ENCODE measurements around the gene RFPL2.
"Not testable (repeated sequence)": the region's sequence is repeated elsewhere in the genome, so short reads cannot be mapped to it uniquely, and the experiment has no call there.

RFPL2 gene

DNA sequence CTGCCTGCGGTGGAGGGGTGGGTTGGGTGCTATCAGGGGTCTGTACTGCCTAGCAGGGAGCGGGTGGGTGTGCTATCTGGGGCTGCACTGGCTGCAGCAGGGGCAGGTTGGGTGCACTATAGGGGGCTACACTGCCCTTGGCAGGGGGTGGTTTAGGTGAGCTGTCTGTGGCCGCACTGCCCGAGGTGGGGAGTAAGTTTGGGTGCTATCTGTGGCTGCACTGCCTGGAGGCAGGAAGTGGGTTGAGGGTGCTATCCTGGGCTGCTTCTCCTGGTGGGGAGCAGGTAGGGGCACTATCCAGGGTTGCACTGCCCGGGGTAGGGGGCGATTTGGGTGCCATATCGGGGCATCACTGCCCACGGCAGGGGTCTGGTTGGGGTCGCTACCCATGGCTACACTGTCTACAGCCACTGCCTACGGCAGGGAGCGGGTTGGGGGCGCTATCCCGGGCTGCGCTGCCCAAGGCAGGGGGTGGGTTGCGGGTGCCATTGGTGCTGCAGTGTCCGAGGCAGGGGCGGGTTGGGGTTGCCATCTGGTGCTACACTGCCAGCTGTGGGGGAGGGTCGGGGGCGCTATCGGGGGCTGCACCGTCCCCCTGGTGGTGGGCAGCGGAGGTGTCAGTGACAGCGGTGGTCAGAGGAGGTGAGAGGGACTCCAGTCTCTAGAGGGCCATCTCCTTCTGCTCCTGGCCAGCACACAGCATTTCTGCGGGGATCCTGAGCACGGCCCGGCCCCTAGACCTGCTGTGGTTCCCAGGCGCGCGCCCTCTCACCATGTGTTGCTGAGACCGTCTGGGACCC is 1.3 kb upstream of the RFPL2 start:
- DNase-seq, result peak in 1 of 2 experiments; percentile 23

GRCh38 chr22:32204040-32204855 is 625 bp downstream of the RFPL2 start:
- peak; percentile 77 to 83 for DNase-seq

DNA sequence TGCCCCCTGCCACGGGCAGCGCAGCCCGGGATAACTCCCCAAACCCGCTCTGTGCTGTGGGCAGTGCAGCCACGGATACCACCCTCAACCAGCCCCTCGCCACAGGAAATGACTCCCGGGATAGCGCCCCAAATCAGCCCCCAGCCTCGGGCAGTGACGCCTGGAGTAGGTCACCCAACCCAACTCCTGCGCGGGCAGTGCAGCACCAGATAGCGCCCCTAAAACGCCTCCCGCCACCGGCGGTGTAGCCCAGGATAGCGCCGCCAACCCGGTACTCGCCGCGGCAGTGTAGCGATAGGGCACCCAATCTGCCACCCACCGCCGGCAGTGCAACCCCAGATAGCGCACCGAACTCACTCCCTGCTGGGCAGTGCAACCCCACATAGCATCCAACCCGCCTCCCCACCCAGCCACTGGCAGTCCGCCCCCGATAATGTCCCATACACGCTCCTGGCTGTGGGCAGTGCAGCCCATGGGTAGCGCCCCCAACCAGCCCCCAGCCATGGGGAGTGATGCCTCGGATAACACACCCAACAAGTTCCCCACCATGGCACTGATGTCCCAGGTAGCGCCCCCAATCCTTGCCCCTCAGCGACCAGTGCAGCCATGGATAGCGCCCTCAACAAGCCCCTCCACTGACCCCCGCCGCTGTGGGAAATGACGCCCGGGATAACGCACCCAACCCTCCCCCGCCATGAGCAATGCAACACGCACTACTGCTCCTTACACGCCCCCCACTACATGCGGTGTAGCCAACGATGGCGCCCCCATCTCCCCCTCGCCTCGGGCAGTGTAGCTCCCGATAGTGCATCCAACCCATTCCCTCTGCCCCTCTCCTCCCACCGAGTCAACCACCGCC is 1.5 kb downstream of the RFPL2 start:
- peak in 1 of 2 experiments; percentile 26 for DNase-seq

GRCh38 chr22:32202539-32203180 is 2.2 kb downstream of the RFPL2 start:
- DNase-seq, result peak; percentile 17 to 67

DNA sequence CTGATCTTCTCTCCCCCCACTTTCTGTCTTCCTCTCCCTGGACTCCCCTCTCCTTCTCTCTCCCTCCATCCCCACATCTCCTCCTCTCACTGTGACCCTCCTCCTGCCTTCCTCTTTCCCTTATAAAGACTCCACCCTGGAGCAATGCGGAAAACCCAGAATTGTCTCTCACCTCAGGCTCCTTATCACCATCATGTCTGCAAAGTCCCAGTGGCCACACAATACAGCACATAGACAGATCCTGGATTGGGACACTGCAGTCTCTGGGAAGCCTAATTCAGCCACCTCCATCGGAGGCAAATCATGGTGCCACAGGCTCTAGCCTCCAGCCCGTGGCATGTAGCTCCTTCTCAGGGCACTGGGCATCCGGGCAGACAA is 2.7 kb downstream of the RFPL2 start:
- DNase-seq, result no peak

GRCh38 chr22:32200752-32201151 is 4.1 kb downstream of the RFPL2 start:
- DNase-seq, result no peak

DNA sequence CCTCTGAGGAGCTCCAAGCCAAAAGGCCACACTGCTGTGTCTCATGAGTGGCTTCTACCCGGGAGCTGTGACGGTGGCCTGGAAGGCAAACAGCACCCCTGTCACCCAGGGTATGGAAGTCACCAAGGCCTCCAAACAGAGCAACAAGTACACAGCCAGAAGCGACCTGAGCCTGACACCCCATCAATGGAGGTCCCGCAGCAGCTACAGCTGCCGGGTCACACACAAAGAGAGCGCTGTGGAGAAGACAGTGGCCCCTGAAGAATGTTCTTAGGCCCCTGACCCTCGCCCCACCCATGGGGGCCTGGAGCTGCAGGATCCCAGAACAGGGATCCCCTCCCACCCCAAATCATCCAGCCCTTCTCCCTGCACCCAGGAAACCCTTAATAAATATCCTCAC is 4.9 kb downstream of the RFPL2 start:
- DNase-seq, result no peak

DNA sequence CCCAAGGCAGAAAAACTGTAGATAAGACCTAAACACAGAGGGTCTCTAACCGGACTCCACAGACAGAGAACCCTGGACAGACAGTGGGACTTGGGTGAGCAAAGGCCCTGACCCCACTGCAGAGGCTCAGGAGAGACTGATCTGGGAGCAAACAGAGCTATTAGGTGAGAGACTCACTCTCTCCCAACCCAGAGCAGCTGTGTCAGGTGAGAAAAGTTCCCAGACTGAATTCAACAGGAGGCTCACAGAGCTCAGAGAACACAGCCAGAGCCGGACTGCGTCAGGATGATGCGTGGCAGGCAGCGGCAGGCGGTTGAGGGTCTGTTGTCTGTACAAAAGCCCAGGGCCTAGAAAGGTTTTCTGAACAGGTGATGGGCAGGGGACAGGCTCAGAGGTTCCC is 5.5 kb downstream of the RFPL2 start:
- no peak for DNase-seq

GRCh38 chr22:32197553-32198226 is 7.2 kb downstream of the RFPL2 start:
- not testable (repeated sequence) for DNase-seq

- DNase-seq, result not testable (repeated sequence)
Observed at GRCh38 chr22:32195900-32196299, 9.0 kb downstream of the RFPL2 start.

DNA sequence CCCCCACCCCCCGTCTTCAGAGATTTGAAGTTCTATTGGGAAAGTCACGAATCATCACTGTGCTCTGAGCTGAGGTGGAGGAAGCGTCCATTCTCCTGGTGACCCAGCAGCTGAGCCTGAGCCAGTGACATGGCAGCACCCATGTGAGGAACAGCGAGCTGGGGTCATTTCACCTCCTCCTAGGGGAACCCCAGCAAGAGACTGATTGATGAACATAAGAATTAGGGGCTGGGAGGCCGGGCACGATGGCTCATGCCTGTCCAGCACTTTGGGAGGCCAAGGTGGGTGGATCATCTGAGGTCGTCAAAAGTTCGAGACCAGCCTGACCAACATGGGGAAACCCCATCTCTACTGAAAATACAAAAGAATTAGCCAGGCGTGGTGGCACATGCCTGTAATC is 11.5 kb downstream of the RFPL2 start:
- not testable (repeated sequence) for DNase-seq

DNA sequence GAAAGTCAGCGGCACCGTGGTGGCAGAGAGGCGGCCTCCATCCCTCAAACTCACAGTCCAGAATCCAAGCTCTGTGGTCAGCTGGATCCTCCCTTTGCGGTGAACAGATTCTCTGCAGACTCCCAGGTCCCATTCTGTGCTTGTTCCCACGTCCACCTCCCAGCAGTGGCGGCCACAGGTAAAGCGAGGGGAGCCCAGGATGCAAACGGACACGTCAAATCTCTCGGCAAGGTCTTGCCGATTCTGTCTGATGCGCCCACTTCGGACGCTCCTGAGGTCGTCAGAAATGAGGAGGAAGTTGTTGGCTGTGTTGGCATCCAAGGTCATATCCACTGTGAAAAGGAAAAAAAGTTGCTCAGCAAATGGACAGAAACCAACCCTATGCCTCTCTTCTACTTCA is 13.9 kb downstream of the RFPL2 start:
- not testable (repeated sequence) for DNase-seq

DNA sequence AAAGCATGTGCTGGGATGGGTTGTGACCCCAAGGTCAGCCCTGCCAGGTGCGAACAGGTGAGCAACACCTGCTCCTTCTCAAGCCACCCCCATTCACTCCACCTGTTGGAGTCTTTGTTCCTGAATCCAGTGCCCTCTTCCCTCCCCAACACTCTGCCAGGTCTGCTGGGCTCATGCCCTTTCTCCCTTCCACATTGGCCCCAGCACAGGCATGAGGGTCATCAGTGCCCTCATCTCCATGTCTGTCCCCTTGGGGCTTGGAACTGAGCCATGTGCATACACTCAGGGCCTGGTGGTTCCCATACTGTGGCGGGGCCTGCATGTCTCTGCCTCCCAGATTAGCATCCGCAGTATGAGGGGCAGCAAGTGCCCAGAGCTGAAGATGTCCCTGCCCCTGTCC is 19.1 kb downstream of the RFPL2 start:
- DNase-seq, result no peak

- no peak for DNase-seq
Observed at GRCh38 chr22:32183625-32184024, 21.2 kb downstream of the RFPL2 start.

DNA sequence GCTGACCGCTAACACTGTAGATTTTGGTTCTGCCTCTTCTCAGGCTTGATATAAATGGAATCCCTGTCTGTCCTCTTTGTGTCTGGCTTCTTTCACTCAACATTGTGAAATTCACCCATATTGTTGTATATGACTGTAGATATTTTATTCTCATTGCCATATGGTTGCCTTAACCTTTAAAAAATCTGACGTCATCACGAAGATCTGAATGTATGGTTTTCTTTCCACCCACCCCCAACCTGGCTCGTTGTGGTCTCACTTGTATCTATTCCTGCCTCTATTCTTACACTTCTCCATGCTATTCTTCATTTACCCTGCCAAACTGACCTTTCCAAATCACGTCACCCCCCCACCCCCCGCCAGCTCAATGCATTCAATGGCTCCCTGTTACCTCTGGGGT is 23.8 kb downstream of the RFPL2 start:
- DNase-seq, result no peak

DNA sequence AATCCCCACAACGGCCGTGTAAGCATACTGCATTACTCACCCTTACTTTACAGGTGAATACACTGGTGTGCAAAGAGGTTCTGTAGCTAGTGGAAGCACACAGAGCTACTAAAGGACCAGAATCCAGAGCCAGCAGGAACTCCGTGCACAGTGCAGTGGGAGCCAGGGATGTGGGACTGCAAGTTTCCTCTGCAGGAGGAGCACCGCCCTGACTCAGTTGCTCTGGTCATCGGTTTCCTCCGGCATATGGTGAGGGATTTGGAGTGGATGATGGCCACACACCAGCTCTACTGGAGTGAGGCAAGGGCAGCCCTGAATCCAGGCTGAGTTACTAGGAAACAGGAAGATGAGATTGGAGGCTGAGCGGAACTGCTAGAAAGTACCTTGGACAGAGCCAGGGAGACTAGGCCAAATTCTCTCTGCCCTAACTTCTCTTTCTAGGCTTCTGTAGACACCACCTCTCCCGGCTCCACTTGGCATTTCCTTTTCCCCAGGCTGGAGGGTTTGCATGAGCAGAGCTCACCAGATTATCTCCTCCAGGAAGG is 27.6 kb downstream of the RFPL2 start:
- DNase-seq, result no peak

- DNase-seq, result peak in 1 of 2 experiments; percentile 50
Observed at GRCh38 chr22:32175683-32176644, 28.9 kb downstream of the RFPL2 start.

GRCh38 chr22:32175115-32175514 is 29.8 kb downstream of the RFPL2 start:
- DNase-seq, result no peak

- DNase-seq, result no peak
Observed at GRCh38 chr22:32165681-32166080, 39.2 kb downstream of the RFPL2 start.

DNA sequence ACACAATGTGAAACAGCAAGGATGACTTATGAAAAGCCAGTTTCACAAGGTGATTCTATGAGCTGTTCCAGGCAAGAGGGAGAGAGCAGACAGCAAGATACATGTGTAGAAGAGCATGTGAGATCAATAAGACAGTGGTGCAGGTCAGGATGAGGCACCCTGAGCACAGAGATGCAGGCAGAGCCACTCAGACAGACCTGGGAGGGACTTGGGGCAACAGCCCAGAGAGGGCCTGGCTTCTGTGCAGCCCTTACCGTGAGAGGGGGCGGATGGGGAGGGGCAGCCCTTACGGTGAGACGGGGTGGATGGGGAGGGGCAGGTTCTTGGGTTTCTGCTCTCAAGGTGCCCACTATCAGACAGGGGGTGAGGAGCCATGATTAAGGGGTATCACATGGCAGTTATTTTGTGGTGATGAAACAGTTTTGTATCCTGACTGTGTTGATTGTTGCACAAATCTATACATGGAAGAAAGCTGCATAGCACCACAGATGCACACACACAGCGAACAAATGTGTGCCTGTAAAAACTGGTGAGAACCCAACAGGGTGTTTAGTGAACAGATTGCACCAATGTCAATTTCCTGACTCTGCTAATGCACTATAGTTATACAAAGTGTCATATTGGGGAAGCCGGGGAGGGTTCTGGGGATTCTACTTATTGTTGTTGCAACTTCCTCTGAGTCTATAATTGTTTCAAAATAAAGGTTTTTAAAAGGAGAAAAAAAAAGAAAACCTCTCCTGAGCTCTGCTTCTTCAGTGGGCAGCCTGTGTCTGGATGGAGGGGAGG is 40.6 kb downstream of the RFPL2 start:
- no peak for DNase-seq

Measured in NCI-H526 (cell line).